HG03460 (cell line): Measurements from ENCODE around the gene MSRB2.
"Not testable (repeated sequence)": the region's sequence is repeated elsewhere in the genome, so short reads cannot be mapped to it uniquely, and the experiment has no call there.

Experiments used
- ATAC-seq: cut with Tn5 transposase; IDR thresholded peaks from one replicate; pipeline ENCODE4 v1.9.1; 2021; ENCODE audit not compliant: unreplicated experiment

MSRB2 gene

DNA sequence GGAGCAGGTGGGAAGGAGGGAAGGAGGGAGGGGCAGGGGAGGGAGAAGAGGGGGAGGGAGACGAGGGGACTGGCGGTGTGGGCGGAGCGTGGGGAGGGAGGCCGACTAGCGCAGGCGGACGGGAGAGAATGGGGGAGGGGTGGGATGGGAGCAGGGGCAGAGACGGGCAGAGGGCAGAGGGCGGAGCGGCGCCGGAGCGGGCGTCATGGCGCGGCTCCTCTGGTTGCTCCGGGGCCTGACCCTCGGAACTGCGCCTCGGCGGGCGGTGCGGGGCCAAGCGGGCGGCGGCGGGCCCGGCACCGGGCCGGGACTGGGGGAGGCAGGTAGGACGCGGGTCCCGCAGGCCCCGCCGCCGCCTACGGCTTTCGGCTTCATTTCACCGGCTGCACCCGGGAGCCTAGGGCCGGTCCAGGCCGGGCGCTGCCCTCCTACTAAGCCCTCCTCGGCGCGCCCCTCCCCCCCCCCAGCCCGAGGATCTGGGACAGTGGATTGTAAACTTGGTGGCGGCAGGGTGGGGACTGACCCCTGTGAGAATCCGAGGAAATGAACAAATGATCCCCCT is at the start of gene MSRB2:
Gene MSRB2 (plus strand): TSS at position 176 of the 562 bp plus-strand sequence. CDS start 30 bp downstream, at position 206.
- peak; percentile 77 for ATAC-seq

DNA sequence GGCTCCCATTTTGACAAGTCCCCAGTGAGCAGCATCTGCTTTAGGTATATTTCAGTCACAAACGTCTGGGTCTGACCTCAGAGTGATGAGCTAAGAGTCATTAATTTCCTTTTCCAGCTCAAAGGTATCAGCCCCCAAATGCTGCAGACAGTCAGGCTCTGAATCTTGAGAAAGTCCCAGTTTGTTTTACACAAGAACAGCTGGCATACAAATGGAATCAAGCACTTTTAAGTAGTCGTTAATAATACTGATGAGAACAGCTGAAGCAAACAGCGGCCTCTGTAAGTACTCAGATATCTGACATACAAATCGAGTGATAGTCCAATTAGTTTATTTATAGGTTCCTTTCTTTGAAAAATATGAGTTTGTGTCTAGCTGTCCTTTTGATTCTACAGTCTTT is 49.4 kb upstream of the MSRB2 start:
- ATAC-seq: no peak

DNA sequence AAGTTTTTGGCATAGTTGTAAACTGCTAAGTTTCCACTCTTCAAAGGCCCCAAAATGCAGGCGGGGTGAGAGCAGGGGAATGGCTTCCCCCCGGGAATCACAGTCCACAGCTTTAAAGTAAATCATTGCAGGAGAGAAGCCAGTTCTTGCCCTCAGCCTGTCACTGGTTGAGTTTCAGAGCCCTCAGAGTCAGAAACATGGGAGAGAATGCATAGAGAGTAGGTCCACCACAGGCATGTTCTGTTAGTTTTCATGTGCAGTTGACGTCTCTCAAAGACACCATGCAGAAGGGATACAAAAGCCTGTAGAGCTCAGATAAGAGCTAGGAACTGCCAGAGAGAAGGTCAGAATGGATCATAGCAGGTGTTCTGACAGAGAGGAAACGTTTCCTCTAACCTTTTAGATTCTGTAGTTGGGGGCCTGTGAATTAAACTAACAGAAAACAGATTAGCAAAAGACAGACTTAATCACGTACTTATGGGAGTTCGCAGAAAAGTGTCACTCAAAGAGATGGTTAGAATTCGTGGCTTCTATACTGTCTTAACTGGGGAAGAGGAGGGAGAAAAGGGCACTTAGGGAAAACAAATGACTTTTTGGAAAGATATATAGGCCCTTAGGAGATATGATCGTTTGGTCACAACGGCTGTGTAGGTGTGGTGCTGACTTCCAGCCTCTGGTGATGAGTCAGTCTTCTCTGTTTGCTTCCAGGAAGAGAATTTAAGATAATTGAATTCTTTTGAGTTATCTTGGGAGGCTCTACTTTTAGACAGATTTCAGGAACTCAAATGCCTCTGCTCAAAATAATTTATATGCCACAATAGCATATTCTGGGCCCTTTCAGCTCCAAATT is 48.0 kb upstream of the MSRB2 start:
- ATAC-seq: no peak

DNA sequence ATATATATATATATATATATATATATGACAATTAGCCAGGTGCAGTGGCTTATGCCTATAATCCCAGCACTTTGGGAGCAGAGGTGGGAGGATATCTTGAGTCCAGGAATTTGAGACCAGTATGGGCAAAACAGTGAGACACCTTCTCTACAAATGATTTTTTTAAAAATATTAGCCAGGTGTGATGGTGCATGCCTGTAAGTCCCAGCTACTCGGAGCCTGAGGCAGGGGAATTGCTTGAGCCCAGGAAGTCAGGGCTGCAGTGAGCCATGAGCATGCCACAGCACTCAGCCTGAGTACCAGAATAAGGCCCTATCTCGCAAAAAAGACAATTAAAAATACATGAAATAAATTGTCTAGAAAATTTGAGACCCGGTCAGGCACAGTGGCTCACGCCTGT is 47.2 kb upstream of the MSRB2 start:
- ATAC-seq: no peak

DNA sequence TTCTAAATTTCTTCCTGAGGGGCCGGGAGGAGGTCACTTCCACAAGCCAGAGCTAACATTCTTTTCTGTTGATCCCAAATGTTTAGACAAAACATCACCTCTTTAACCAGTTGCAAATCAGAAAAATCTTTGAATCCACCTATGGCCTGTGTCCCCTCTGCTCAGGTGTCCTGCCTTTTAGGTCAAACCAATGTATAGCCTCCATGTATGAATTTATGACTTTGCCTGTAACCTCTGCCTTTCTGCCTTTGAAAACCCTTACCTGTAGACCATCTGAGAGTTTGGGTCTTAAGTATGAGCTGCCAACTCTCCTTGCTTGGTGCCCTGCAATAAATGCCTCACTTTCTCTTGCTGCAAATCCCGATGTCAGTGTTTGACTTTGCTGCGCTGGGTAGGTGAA is 44.1 kb upstream of the MSRB2 start:
- no peak for ATAC-seq

DNA sequence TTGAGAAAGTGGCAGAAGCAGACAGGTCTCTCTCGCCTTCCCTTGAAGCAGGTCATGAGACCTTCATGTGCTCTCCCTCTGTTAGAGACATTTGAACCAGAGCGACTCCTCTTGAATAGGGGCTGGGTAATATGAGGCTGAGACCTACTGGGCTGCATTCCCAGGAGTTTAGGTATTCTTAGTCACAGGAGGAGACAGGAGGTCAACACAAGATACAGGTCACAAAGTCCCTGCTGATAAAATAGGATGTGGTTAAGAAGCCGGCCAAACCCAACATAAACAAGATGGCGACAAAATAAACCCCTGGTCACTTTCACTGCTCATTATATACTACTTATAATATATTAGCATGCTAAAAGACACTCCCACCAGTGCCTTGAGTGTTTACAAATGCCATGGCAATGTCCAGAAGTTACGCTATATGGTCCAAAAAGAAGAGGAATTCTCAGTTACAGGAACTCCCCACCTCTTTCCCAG is 43.5 kb upstream of the MSRB2 start:
- no peak for ATAC-seq

DNA sequence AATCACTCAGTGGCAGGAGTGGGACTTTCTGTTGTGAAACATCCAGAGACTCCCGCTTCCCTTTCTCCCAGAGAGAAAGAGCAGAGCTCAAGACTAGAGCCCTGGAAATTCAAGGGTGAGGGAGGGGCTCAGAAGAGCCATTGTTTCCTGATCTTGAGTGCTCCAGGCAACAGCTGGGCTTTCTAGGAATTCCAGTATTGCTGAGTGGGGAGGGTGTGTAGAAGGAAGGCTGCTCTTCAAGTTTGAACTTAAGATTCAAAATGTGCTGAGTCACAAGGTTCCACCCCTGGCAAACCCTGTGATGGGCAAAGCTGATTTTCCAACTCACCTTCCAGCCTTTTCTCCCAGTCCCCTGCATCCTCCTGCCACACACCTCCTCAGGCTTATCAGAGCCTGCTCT is 42.3 kb upstream of the MSRB2 start:
- ATAC-seq: no peak

DNA sequence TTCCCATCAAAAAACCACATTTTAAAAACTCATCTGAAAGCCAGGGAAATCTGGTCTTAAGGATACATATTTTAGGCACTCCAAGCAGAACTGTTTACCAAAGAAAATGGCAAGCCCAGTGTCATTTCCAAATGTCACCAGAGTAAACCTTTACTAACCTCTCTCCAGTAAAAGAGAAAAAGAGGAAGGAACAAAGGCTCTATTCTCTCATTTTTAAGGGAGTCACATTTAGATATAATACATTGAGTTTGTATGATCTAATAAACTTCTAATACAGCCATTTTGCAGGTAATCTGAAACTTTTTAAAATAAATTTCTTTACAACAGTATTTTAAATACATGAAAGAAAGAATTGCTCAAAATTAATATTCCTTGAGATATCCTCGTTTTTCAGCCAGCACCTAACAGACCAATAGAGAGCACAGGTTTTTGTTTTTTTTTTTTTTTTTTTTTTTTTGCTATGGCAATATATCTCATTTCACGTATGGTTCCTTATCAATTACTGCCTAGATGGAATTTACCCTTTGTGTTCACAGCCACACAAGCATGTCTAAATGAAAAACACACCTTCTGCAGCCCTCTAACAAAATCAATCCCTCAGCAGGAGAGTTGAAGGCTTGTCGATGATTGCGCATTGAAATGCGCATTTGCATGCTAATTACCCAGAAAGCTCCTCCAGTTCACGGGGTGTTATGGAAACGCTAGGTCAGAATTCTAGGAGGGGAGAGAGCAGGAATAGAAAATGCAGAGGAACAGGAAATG is 39.8 kb upstream of the MSRB2 start:
- no peak for ATAC-seq

DNA sequence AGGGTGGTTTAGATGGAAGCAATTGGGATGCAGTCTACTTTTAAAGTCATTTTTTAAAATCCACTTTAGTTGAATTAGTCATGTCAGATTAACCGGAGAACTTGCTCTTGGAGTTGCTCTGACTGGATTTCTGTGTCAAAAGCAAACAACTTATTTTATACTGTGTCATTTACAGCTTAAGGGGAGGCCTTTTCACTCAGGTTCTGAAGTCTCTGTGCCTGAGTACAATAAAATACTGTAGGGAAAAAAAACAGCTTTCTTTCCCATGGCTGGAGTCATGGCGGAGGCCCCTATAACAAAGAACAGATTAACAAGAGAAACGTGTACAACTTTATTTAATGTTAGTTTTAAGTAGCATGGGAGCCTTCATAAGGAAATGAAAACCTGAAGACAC is 39.2 kb upstream of the MSRB2 start:
- ATAC-seq: no peak

DNA sequence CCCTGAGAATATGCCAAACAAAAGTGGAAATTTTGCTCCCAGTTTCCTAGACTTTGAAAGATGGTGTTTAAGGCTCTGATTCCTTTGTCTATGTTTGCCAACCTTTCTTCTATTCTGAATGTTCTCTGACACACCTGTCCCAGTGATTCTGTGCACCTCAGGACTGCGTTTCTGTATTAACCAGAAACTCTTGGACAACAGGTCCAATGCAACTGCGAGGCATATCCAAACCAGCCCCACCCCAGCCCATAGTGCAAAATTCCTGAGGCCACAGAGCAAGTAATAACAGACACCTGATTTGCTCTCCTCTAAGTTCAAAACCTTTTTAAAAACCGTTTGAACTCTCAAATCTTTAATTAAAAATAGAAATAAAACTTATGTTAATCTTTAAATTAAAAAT is 37.0 kb upstream of the MSRB2 start:
- no peak for ATAC-seq

DNA sequence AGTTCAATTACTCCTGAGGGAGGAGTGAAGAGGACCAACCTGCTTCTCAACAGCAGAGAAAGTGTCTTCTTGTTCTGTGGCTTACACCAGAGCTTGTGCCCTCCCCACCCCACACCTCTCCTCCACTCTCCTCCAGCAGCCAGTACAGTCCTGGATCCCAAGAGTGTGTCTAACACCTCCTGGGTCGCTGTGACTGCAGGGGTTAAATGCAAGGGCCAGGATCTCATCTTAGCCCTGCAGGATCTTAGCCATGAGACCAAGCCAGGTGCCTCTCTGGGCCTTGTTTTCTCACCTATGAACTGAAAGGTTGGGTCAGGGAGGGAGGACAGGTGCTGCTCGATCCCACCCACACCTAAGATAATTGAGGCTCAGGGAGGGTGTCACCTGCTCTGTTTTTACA is 34.5 kb upstream of the MSRB2 start:
- no peak for ATAC-seq

DNA sequence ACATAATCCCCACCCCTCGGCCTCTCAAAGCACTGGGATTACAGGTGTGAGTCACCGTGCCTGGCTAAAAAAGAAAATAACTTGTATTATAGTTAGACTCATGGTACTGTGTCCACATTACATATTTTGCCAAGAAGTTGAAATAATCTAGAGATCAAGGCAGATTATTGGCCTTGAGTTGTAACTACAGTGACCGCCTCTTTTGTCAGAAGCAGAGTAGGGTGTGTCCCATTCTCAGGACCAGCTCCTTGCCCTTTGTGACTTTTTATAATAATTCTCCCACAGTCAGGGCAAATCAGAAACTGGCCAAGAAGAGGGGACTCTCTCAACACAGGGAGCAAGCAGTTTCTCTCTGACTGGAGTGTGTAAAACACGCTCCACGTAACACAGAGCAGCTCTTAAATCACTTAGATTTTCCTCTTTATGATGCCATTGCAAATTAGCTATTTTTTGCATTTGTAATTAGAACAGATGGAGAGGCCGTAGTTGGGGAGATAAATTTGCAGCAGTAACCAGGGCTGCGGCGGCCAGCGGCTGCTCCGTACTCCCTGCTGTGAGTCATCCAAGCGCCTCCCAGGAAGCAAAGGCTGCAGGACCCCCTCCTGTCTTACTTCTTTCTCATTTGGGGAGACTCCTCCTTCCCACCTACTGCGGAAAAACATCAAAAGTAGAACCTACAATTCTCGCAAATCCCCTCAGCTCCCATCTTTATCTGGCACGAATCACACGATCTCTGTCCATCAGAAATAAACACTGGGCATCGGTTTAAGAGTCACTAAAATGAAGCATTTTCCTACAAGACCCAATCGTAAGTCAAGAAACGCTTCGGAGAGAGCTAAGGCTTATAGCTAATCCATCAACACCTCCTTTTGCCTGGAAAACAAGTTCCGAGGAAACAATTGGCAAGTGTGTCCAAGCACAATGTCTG is 32.1 kb upstream of the MSRB2 start:
- ATAC-seq: no peak

DNA sequence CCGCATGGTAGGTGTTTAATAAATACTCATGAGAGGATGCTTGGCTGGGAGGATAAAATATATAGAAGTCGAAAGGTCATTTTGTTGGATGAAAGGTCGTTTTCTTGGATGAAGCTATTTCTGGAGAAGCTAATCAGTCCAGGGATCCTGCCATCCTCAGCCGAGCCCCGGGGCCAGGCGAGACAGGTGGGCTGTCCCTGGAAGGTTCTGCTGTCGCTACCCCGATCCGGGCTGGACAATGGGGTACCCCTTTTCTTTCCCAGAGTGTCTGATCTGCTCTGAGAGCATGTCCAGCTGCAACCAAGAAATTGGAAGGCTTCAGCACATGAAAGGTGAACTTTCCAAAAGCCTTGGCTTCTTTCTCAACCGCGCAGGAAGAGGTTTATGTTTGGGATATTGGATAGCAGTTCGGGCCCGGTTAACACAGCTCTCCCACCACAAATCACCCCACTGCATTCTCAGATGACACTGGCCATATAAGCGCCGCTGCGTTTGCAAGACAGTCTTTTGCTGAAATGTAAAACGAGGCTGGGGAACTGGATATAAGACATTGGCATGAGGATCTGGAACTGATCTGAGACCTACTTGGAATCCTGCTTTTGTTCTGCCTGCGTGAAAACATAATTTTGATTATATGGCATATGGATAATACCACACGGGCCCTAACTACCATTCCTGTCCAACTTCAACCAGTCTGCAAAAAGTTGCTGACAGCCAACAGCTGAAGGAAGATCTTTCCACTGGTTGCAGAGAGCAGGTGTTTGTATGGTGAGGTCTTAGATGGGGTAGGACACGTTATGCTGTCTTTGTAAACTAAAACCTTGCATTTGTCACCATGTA is 31.2 kb upstream of the MSRB2 start:
- ATAC-seq: no peak

DNA sequence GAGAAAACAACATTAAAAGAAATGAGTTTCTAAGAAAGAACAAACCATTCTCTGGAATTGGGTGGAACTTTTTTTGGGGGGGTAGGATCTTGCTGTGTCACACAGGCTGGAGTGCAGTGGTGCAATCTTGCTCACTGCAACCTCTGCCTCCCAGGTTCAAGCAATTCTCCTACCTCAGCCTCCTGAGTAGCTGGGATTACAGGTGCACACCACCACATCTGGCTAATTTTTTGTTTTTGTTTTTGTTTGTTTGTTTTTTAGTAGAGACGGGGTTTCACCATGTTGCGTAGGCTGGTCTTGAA is 30.6 kb upstream of the MSRB2 start:
- ATAC-seq: not testable (repeated sequence)

DNA sequence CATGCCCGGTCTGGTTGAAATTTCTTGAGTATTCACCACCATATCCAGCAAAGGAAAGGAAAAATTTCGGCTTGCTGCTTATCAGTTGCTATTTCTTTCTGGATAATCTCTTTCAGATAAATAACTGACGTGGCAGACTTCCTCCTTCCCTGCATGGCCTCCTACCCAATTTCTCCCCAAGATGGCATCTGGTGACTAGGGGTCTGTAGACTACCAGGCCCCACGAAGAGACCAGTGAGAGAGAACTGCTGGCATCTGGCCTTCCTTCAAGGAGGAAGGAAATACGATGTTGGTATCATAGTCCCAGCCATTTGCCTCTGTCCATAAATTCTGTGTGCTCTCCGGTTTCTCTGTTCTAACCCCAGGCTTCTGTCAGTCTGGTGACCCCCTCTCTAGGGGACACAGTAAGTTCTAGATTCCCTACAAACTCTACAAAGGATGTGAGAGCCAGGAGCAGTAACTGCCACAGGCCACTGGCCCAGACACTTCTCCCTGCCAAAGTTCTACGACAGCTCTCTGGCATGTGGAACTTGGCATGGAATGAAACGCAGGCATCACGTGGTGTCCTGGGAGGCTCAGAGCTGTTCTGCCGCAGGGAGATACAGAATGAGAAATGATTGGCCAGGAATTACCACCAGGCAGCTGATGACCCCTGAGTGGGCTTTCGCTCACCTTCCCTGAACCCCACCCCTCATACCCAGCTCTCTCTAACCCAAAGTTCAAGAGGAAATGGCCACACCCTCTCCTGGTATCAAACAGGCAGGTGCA is 30.0 kb upstream of the MSRB2 start:
- ATAC-seq: no peak

DNA sequence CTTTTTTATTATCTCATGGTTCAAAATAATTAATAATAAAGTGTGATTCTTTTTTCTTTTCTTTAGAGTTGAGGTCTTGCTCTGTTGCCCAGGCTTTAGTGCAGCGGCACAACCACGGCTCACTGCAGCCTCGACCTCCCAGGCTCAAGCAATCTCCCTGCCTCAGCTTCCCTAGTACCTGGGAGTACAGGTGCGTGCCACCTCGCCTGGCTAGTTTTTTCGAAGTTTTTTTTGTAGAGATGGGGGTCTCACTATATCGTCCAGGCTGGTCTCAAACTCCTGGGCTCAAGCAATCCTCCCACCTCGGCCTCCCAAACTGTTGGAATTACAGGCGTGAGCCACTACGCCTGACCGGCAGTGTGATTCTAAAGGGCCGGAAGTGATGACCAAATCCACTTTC is 28.0 kb upstream of the MSRB2 start:
- no peak for ATAC-seq

DNA sequence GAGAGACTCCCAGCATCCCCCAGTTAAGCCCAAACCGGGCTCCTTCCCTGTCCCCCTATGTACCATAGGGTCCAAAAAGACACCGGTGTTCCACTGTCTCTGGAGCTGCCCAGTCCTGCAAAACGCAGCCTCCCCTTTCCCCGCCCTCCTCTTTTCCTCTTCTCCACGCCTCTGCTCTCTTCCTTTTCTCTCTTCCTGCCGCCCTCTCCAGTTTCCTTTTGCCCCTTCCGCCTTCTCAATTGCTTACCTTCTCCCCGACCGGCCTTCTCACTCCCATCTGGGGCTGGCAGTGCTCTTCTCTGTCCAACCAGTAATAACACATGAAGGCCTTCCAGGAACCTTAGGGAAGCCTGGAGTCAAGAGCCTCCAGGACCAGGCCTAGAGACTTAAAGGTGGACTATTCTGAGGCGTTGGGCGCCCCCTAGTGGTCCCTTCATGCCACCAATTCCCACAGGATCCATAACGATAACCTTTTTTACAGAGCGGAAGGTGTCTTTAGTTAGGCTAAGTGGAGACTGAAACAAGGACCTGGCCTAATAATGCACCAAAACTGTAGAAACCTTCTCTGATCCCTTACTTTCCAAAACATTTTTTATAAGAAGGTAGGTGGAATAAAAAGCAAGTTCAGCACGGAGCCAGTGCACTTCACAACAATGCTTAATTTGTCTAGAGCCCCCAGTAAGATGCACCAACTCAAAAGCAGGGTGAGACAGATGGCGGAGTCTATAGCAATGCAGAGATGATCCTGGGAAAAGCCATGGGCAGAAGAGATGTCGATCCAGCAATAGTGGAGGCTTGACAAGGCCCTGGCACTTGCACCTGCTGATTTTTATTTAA is 27.2 kb upstream of the MSRB2 start:
- ATAC-seq: no peak

DNA sequence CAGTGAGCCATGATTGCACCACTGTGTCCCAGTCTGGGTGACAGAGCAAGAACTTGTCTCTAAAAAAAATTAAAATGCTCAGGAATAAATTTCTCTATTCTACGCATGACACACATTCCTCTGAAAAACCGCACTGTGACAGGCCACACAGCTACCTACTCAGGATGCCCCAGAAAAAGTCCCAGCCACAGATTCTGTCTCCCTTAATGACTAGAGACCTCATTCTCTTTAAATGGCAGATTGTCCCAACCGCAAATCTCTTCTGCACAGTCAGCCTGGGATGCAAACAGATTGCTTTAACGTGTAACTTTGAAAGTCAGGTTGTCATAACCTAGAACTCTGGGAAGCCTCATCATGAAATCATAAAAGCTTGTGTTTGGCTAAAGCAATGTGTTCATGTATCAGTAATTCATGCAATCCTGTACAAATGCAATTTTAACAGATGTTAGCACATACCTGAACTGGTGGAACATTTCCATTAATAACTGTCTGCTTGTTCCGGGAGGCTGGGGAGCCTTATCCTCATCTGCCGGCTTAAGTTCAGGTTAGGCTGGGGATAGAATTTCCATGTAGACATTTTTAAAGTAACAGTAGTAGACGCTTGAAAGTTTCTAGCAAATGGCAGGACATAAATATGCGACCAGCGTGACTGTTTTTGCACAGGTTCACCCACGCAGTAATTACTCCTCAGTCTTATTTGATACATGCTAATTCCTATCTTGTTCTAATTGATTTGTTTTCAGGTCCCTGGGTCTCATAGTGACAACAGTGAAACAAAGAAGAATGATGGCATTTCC is 26.2 kb upstream of the MSRB2 start:
- ATAC-seq: no peak
